Kidney tubule cell (primary cell): Measurements from ENCODE around the gene BNC2.

Experiments used
- DNase-seq: peaks from one replicate; pipeline ENCODE4 v3.0.0-alpha.2; 2018; ENCODE audit warnings: low spot score

The BNC2 gene

DNA sequence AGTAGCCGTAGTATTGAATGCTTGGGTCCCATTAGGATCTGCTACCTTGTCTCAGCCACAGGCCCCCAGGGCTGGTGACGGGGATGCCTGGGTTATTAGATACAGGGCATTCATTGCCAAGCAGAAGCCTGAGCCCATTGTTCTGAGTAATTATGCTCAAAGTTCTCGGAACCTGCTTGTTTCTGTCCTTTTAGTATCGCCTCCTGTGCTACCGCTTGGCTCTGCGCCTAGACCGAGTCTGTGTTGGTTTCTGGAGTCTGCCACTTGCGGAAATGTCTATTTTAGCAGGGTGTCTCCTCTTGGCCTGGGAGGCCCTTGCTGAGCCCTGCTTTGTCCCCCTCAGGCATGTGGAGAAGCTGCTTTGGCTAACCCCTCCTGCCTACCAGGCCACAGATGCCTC lies 506.1 kb downstream of the BNC2 start:
- DNase-seq: no peak

DNA sequence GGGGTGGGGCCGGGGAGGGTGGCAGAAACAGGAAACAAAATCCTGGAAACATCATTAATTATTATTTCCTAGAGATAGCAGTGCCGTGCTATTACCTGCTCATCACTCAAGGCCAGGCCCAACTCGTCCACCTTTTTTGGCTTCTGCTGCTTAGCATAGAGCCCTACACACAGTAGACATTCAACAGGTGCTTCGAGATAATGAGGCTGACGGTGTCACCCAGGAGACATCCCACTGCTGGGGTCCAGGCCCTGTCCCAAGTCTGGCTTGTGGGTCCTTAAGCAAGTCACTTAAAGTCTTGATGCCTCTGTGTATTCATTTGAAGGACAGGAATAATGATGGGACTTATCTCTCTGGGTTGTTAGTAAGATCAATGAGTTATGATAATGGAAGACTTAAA lies 506.6 kb downstream of the BNC2 start:
- DNase-seq: no peak

DNA sequence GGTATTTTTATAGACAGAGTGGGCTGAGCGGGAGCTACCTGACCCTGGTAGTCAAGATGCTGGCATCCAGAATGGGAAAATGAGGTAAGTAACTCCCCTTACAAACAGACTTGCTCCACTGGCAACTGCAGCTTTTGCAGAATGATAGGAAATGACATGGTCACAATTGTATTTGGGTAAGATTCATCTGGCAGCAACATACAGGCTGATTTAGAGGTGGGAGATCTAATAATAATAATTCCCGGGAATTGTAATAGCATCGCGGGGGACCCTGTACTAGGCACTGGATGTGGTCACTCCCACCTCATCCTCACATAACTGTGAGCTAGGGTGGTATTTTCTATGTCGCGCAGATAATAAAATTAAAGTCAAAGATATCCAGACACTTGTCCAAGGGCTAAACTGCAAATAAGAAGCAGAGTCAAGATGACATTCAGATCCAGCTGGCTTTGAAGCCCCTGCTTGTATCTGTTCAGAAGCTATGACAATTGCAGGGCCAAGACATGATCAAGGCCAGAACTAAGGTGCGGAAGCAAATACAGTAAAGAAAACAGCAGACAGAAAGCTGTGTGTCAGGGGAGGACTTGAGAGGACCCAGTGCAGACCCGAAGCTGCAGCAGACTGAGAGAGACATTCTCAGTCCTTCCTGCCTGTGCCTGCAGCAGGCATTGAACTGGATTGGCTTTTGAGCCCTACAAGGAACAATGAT lies 507.2 kb downstream of the BNC2 start:
- DNase-seq: no peak

DNA sequence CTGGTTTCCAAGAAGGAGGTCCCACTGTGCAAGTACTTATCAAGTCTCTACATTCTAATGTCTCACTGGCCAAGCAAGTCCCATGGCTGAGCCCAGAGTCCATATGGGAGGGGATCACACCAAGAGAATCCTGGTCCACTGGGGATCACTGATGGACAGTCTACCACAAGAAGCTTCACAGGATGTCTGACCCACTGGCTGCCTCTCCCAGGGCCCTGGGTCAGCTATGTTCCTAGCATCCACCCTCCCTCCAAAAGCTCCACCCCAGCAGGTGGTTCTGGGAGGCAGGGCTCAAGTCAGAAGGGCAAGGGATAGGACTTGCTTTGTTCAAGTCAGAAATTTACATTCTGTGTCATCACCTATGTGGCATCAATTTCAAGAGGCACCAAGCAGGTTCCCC lies 508.5 kb downstream of the BNC2 start:
- no peak for DNase-seq

DNA sequence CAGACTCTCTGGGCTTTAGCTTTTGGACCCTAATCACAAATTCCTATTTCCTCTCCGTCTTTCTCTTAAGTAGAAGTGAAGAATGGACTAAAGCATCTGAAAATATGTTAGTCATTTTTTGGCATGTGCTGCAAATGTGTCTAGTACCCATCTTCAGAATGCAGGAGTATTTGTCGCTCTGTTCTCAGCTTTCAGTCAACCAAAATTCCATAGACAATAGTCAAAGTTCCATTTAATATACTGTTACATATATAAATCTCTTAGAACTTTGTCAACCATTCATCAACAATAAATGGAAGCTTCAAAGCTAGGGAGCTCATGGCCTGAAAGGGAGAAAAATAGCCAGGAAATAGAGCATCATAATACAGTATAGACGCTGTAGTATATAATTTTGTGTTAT lies 509.4 kb downstream of the BNC2 start:
- DNase-seq: no peak

DNA sequence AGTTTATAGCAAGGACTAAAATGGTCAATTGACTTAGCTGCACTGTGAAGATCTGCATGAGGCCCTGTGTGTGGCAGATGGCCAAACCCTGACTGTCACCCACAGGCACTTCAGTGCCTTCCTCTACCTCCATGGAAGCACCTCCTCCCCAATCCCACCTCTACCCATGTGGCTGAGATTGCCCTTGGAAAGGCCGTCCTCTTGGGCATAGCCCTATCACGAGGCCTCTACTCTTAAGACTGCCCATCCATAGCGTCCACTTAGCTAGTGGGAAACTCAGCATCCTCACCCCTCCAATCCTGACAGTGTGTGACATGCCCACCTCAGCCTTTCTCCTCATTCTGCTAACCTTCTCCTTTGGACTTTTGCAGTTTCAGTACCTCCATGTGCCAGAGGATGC lies 510.2 kb downstream of the BNC2 start:
- DNase-seq: no peak
